GM18526 (cell line): Measurements from ENCODE around the gene DLGAP1.

ENCODE experiments used
- POLR2A ChIP-seq: IDR thresholded peaks from 3 replicates; pipeline ENCODE4 v1.6.1; 2011; ENCODE audit not compliant: insufficient read length; ENCODE audit errors: extremely low read depth

The DLGAP1 gene

DNA sequence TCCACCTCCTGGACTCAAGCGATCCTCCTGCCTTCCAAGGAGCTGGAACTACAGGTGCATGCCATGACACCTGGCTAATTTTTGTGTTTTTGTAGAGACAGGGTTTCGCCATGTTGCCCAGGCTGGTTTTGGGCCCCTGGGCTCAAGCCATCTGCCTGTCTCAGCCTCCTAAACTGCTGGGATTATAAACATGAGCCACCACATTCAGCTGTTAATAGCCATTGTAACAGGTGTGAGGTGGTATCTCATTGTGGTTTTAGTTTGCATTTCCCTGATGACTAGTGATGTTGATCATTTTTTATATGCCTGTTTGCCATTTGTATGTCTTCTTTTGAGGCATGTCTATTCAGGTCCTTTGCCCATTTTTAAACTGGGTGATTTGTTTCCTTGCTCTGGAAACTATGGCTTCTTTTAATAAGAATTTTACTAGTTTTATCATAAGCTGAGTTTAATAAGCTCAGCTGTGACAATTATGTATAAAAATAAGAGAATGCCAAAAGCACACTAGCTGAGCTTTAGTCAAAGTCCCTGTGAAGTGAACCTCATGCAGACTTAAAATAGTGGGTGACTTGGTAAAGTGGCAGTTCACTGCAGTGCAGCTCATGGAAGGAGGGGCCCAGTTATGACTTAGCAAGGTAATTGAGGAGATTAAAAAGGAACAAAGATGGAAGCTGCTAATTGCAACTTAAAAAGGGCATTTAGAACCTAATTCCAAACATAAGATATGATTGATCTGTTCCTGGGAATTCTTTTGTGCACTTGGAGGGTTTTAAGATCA lies 540.1 kb downstream of the DLGAP1 start:
- no peak for TF ChIP-seq POLR2A

DNA sequence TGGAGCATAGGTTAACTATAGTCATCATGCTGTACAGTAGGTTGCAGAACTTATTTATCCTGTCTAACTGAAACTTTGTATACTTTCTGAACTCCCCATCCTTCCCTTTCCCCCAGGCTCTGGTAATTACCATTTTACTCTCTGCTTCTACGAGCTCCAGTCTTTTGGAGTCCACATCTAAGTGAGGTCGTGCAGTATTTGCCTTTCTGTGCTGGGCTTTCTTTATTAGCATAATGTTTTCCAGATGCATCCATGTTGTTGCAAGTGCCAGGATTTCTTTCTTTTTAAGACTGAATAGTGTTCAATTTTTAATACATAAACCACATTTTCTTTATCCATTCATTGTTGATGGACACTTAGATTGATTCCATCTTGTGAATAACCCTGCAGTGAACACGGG lies 541.0 kb downstream of the DLGAP1 start:
- TF ChIP-seq POLR2A, result no peak

DNA sequence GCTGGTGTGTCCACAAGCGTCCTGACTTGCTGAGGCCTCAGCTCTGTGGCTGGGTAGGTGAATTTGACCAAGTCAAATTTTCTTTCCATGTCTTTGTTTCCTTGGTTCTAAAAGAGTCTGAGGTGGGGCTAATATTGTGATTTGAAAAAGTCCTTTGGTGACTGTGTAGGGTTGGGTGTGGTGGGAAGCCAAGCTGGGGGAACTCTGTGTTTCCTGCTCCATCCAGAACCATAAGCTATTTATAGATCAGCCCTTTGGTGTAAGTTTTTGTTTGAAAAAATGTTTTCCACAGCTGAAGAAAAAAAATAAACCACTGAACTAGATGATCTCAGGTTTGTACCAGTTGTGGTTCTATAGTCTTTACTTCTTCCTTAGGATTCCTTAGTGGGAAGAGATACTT lies 542.4 kb downstream of the DLGAP1 start:
- no peak for TF ChIP-seq POLR2A

DNA sequence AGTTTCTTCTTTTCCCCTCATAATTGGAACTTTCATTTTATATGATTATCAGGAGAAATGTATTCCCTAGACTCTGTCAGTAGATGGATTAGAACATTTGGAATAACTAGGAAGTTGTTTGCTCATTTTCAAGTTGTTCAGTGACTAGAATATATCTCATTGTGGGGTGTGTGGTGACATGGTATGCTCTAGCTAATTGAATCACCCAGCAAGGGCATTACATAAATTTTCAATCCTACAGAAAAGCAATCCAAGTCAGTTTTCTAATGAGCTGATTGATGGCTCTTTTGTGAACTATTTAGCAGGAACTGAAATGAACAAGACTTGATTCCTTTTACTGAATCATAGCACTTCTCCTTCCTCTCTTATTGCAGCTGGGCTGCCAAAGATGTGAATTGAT lies 543.7 kb downstream of the DLGAP1 start:
- TF ChIP-seq POLR2A, result no peak

DNA sequence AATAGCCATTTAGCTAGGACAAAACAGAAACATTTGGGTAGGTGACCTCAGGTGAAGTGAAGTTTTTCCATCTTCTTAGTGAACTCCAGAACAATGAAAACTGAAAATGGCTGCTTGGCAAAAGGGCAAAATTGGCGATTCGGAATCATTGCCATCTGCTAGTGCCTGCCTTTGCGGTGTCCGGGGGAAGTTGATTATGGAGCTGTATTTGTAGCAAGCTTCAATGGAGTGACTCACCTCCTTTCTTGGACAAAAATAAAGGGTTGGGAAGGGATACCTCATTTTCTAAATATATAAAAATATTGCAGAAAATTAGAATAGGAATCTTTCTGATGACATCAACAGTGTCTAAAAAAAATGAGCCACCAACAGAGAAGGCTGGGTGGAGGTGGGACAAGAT lies 544.6 kb downstream of the DLGAP1 start:
- no peak for TF ChIP-seq POLR2A

DNA sequence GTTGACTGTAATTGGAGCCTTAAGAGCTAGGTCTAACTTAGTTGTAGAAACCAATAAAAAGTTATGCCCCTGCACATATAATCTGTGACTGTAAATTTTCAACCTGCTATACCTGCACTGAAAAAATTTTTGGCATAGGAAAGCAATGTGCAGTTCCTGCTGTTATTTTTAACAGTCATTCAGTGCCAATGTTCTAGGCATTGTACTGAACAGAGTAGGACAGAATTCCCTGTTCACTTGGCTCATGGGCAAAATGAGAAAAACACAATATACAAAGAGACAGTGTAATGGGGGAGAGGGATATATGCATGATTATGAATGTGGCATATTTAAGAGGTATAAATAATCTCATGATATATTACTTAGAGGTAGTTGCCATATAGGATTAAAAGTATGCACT lies 547.2 kb downstream of the DLGAP1 start:
- TF ChIP-seq POLR2A, result no peak

DNA sequence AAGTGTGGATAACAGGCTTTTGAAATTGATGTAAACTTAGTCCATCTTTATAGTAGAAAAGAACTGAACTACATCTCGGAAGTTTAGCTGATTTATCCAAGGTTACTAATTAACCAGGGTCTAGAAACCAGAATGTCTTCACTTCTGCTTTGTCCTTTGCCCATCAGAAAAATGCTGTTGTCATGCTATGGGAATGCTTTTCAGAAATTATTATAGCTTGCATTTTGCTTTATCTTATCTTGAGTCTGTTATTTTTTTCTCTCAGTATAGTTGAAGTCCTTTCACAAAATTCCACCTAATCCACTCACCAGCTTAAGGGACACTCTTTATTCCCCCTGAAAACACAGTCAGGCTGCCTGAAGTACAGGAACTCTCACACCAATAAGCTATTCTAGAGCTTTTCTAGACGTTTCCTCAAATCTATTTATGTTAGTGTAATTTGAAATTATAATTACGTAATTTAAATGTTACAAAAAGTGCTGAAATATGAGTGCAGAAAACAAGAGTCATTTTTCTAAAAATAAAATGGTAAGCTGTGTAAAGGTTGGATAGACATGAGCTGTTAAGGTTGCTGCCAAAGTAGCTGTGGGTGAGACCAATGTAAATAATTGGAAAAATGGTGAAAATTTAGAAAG lies 548.9 kb downstream of the DLGAP1 start:
- no peak for TF ChIP-seq POLR2A

DNA sequence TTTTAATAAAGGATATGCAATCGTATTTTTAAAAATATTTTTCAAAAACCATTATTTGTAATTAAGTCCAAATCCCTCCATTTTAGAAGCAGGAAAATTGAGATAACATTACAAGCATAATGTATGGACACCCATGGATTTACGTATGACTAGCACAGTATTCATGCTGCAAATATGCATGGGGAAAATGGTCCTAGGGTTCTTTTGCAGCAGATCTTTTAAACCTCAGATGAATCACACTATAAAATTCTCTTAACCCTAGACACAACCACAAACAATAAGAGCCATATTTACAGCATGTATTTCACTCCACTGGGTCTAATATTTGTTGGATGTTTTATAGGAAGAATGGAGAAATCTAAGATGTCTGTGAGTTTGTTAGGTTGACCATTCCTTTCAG lies 551.8 kb downstream of the DLGAP1 start:
- no peak for TF ChIP-seq POLR2A

DNA sequence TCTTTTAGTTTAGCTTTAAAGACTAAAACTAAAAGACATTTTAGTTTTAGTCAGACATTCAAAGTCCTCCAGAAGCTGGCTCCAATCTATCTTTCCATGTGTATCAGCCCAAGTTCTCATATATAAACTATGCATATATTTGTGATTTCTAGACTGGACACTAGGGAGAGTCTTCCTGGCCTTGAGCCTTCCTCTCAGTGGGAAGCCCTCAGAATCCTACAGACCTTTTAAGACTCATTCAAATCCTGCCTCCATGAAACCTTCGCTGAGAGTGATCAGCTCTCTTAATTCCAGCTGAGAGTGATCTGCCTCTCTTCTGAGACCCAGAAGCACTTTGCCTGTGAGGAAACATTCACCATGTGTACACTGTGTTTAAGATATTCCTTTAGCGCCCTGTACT lies 552.4 kb downstream of the DLGAP1 start:
- no peak for TF ChIP-seq POLR2A

DNA sequence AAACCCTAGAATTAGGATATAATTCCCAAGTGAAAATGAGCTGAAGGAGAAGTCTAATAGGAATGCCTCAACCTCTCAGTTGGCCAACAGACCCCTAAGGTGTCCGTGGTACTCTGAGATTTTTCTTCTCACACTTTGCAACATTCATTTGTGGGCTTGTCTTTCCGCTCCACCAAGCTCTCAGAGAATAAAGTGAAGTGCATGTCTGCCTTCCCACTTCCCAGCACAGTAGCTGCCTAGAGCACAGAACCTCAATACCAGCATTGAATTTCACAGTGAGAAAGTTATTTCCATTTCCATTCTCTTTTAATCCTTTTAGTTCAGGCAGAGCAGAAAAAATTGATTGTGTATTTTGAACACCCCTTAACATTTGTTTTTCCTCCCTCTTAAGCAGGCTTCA lies 553.3 kb downstream of the DLGAP1 start:
- no peak for TF ChIP-seq POLR2A

DNA sequence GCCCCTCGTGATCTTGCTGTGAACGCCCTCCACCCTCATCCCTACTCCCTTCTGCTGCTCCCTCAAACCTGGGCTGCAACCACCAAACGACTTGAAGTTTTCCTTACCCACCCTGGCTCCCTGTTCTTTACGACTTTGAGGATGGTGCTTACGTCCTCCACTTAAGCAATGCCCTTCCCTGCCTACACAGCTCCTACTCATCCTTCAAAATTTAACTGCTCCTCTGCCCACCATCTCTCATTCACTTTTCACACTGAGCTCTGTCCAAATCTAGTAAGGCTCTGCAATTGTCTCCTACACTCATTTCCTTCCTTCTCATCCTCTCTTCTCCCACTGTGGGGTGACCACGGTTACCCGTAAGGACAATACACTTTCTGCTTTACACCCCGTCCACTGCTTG lies 554.1 kb downstream of the DLGAP1 start:
- no peak for TF ChIP-seq POLR2A

DNA sequence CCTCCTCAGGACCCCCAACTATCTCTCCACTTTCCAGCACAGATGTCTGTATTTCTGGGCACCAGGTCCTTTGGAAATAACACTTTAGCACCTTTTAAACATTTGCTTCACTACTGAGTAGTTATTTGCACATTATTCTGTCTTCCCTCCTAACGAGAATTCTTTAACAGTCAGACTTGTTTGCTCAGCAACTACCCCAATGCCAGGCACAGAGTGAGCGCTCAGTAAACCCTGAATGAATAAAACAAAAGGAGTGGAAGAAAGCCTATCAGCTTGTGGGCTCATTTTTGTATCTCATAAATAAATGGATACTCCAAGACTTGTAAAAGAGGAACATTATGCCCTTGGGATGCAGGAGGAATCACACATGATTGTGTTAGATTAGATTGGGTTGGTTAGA lies 554.8 kb downstream of the DLGAP1 start:
- TF ChIP-seq POLR2A, result no peak

DNA sequence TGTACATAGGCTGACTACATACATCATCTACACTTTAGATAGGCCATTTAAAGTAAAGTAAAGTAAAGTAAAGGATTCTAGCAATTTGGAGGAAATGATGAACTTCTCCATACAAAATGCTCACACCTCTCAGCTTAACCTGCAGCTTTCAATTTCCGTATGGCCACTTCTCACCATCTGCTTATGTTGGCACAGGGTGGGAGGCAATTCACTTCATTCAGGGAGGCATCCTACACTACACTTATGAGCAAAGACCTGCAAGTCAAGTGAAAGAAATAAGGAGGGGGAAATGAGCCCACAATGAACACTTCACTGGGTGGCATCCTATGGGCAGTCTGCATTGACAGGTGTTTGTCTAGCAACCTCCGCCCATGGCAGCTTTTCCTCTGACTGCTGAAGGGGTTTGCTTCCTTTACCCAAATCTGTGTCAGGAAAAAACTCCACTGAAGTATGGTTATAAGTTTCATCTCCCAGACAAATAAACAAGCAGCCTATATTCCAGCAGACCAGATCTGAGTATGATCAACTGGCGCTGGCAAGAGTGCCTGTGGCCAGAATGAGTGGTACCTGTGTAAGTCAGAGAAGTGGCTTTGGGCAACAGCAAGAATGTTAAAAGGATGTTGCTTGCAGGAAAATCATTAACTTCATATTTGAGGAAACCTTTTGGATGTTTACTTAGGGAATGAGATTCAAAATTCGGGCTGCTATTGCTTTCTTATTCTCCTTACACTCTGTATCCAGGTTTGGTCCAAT lies 556.1 kb downstream of the DLGAP1 start:
- no peak for TF ChIP-seq POLR2A

DNA sequence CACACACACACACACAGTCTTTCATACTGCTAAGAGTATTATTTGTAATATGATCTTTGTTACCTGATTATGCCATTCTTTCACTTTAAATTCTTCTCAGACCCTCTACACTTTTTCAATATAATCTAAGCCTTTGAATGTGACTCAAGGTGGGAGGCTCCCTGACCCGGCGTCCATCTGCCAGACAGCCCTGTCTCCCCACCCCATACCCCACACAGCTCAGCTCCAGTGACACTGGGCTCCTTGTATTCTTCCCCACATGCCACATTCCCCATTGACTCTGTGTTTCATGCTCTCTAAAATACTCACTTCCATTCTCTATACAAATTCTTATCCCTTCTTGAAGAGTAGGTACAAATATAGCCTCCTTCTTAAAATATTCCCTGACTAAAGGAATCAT lies 563.0 kb downstream of the DLGAP1 start:
- TF ChIP-seq POLR2A, result no peak

DNA sequence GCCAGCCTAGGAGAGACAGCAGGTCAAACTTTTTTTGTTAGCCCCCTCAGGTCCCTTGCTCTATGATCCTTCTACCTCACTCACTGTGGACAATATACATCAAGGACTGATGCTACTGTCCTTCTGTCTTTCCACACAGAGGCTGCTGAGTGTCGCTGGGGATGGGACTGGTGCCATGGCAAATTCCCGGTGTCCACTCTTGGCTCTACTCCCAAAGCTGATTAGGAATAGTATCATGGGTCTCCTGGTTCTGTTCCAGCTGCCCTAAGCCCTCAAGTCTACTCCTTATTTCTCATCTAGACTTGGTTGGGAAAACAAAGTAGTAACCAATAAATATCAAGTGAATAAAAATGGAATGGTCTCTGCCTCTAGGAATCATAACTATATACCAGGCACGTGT lies 563.9 kb downstream of the DLGAP1 start:
- no peak for TF ChIP-seq POLR2A

DNA sequence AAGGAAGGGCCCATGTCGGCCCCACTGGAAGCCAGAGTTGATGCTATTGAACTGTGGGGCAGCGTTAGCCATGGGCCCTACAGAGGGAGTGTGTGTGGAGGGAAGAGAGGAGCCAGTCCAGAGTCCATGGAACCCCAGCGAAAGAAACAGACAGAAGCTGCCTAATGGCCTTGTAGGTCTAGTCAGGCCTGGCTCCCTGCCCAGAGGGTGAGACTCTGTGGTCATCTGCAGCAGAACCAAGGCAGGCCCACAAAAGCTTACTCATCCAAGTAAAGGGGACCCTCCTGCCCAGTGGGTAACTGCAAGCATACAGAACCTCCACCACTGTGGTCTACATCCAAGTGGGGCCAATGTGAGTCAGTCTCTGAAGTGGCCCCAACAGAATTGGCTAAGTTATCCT lies 565.3 kb downstream of the DLGAP1 start:
- no peak for TF ChIP-seq POLR2A
